H1 (cell line): ENCODE measurements around the gene RAD51B. TPM values are rescaled to one million over a fixed set of nuclear protein-coding genes. Genes with fewer than 3 reads are reported as not detected.

Experiments used
- CTCF ChIA-PET: fragments of 300-600 bp; sonication (Branson Sonifier 250); formaldehyde crosslinking; loops from one replicate; lab custom pipeline; 2021; ENCODE audit not compliant: partially characterized antibody; lab: Charles Lee
- POLR2A ChIA-PET: fragments of 300-600 bp; sonication (Branson Sonifier 250); formaldehyde crosslinking; loops from one replicate; lab custom pipeline; 2021; ENCODE audit warnings: inconsistent platforms; ENCODE audit not compliant: partially characterized antibody; lab: Charles Lee
- DNase-seq, 2 experiments: peaks; one replicate each; pipeline versions ENCODE4 v3.0.0 to v3.0.0-alpha.2; 2010 to 2022; ENCODE audit warnings: low spot score in 2 of 2, low read depth in 1 of 2, mixed read lengths in 1 of 2
- FAIRE-seq: peaks from 2 replicates; lab custom pipeline; 2011; peaks lifted over from hg19 to GRCh38; lab: Jason Lieb, UNC
- H2AFZ ChIP-seq: 2 replicates; pipeline ENCODE4 v1.8.1; 2012; ENCODE audit warnings: low read length, inconsistent platforms
- H2AK5ac ChIP-seq: 2 replicates; pipeline ENCODE4 v1.6.1; 2013; ENCODE audit warnings: low read depth, low read length
- H2BK120ac ChIP-seq: replicated peaks from 2 replicates; pipeline ENCODE3; 2013; ENCODE audit warnings: low read depth, low read length, inconsistent platforms
- H2BK12ac ChIP-seq: 2 replicates; pipeline ENCODE4 v1.6.1; 2013; ENCODE audit warnings: low read depth, low read length
- H2BK15ac ChIP-seq: 2 replicates; pipeline ENCODE4 v1.6.1; 2013; ENCODE audit warnings: low read length
- H2BK20ac ChIP-seq: 2 replicates; pipeline ENCODE4 v1.6.1; 2013; ENCODE audit warnings: low read length
- H2BK5ac ChIP-seq: 2 replicates; pipeline ENCODE4 v1.6.1; 2013; ENCODE audit warnings: low read depth, low read length
- H3K14ac ChIP-seq: 2 replicates; pipeline ENCODE4 v1.6.1; 2013; ENCODE audit warnings: inconsistent platforms; ENCODE audit not compliant: insufficient read length
- H3K18ac ChIP-seq: 2 replicates; pipeline ENCODE4 v1.6.1; 2013; ENCODE audit warnings: low read length; ENCODE audit errors: extremely low read depth
- H3K23ac ChIP-seq: 2 replicates; pipeline ENCODE4 v1.6.1; 2013; ENCODE audit warnings: inconsistent platforms; ENCODE audit not compliant: insufficient read length
- H3K23me2 ChIP-seq: 2 replicates; pipeline ENCODE4 v1.6.1; 2013; ENCODE audit warnings: low read depth, low read length
- H3K27ac ChIP-seq: 2 replicates; pipeline ENCODE4 v1.6.1; 2011; ENCODE audit warnings: low read depth, low read length, inconsistent platforms
- H3K27me3 ChIP-seq, 4 experiments: replicated peaks in 1 of 4; 1 replicate in 1 of 4; 2 replicates in 3 of 4; pipeline versions ENCODE4 v1.6.1 to v1.8.1; 2011 to 2013; ENCODE audit warnings: low read length in 3 of 4, mild to moderate bottlenecking in 3 of 4, inconsistent platforms in 2 of 4, mixed read lengths in 2 of 4, moderate library complexity in 1 of 4; ENCODE audit not compliant: control insufficient read depth in 3 of 4, insufficient read depth in 3 of 4; ENCODE audit errors: extremely low read depth in 1 of 4
- H3K36me3 ChIP-seq, 4 experiments: 2 replicates each; pipeline versions ENCODE4 v1.6.1 to v1.8.1; 2011 to 2013; ENCODE audit warnings: mild to moderate bottlenecking in 4 of 4, low read length in 3 of 4, moderate library complexity in 2 of 4, control low read depth in 1 of 4, inconsistent platforms in 1 of 4; ENCODE audit not compliant: insufficient read depth in 4 of 4, control insufficient read depth in 2 of 4
- H3K4ac ChIP-seq: replicated peaks from 2 replicates; pipeline ENCODE3; 2013; ENCODE audit warnings: low read length, low read depth, mixed read lengths, inconsistent platforms; ENCODE audit not compliant: insufficient read length
- H3K4me1 ChIP-seq, 4 experiments: replicated peaks in 1 of 4; 1 replicate in 1 of 4; 2 replicates in 3 of 4; pipeline versions ENCODE4 v1.6.1 to v1.8.1; 2011 to 2013; ENCODE audit warnings: low read length in 3 of 4, inconsistent platforms in 2 of 4, mixed read lengths in 1 of 4; ENCODE audit not compliant: insufficient read depth in 4 of 4, control insufficient read depth in 3 of 4
- H3K4me2 ChIP-seq, 2 experiments: 2 replicates each; pipeline versions ENCODE4 v1.6.1 to v1.8.1; 2011 to 2013; ENCODE audit warnings: low read depth in 2 of 2, low read length in 2 of 2, control low read depth in 1 of 2, inconsistent platforms in 1 of 2, mild to moderate bottlenecking in 1 of 2; ENCODE audit not compliant: insufficient read depth in 1 of 2
- H3K4me3 ChIP-seq, 4 experiments: fragments of 200-600, 300-600 bp in 1 of 4; sonication (generic), shearing (Covaris generic), sonication (Bioruptor Twin) in 1 of 4; 2 replicates each; pipeline versions ENCODE4 v1.5.1 to v1.8.1; 2011 to 2016; ENCODE audit warnings: low read length in 4 of 4, low read depth in 3 of 4, control low read depth in 2 of 4, inconsistent platforms in 2 of 4, mild to moderate bottlenecking in 2 of 4, mixed read lengths in 1 of 4, moderate library complexity in 1 of 4; ENCODE audit not compliant: insufficient read depth in 2 of 4; ENCODE audit errors: extremely low read depth in 1 of 4
- H3K56ac ChIP-seq: replicated peaks from 2 replicates; pipeline ENCODE3; 2013; ENCODE audit warnings: low read depth, mild to moderate bottlenecking, mixed read lengths, low read length, inconsistent platforms; ENCODE audit not compliant: insufficient read length
- H3K79me1 ChIP-seq: 2 replicates; pipeline ENCODE4 v1.6.1; 2013; ENCODE audit warnings: low read depth, low read length, control low read depth
- H3K79me2 ChIP-seq, 2 experiments: 2 replicates each; pipeline versions ENCODE4 v1.6.1 to v1.8.1; 2012 to 2013; ENCODE audit warnings: low read length in 2 of 2, mild to moderate bottlenecking in 2 of 2, inconsistent platforms in 1 of 2; ENCODE audit not compliant: insufficient read depth in 2 of 2, control insufficient read depth in 1 of 2
- H3K9ac ChIP-seq, 4 experiments: replicated peaks in 1 of 4; 1 replicate in 1 of 4; 2 replicates in 3 of 4; pipeline versions ENCODE4 v1.6.1 to v1.8.1; 2011 to 2013; ENCODE audit warnings: low read depth in 3 of 4, low read length in 3 of 4, control low read depth in 2 of 4, mild to moderate bottlenecking in 2 of 4, moderate library complexity in 2 of 4, inconsistent platforms in 1 of 4; ENCODE audit errors: extremely low read depth in 1 of 4
- H3K9me3 ChIP-seq, 2 experiments: 2 replicates each; pipeline versions ENCODE4 v1.6.1 to v1.8.1; 2012 to 2013; ENCODE audit warnings: mild to moderate bottlenecking in 2 of 2, moderate library complexity in 2 of 2, control low read depth in 1 of 2, inconsistent platforms in 1 of 2, low read depth in 1 of 2, low read length in 1 of 2, mixed read lengths in 1 of 2; ENCODE audit not compliant: insufficient read depth in 2 of 2
- H4K20me1 ChIP-seq, 2 experiments: replicated peaks in 1 of 2; 2 replicates each; pipeline versions ENCODE3 to v1.8.1; 2011 to 2013; ENCODE audit warnings: inconsistent platforms in 2 of 2, low read length in 2 of 2, mild to moderate bottlenecking in 1 of 2; ENCODE audit not compliant: insufficient read depth in 2 of 2, control insufficient read depth in 1 of 2
- H4K5ac ChIP-seq: 2 replicates; pipeline ENCODE4 v1.6.1; 2013; ENCODE audit warnings: low read length, low read depth, mixed read lengths, inconsistent platforms; ENCODE audit not compliant: insufficient read length
- H4K8ac ChIP-seq: 2 replicates; pipeline ENCODE4 v1.8.0; 2013; ENCODE audit warnings: mild to moderate bottlenecking, moderate library complexity, low read length, inconsistent platforms; ENCODE audit not compliant: insufficient read depth; ENCODE audit errors: extremely low read depth
- H4K91ac ChIP-seq: replicated peaks from 2 replicates; pipeline ENCODE3; 2013; ENCODE audit warnings: low read length, mixed read lengths, inconsistent platforms; ENCODE audit not compliant: insufficient read length
- GTF2F1 ChIP-seq: IDR thresholded peaks from 2 replicates; pipeline ENCODE4 v1.6.1; 2012; ENCODE audit warnings: low read depth, low read length, improper control_type of control experiment, borderline replicate concordance
- MAFK ChIP-seq: IDR thresholded peaks from 2 replicates; pipeline ENCODE4 v1.6.1; 2012; ENCODE audit warnings: low read depth, mild to moderate bottlenecking, improper control_type of control experiment, low read length
- PHF8 ChIP-seq: fragments of 200-600 bp; sonication (generic); conservative IDR thresholded peaks from 2 replicates; pipeline ENCODE4 v1.7.1; 2012; ENCODE audit warnings: low read depth, mild to moderate bottlenecking, inconsistent platforms, low read length, moderate library complexity
- POLR2A ChIP-seq, 2 experiments: IDR thresholded peaks; 1 replicate in 1 of 2; 2 replicates in 1 of 2; pipeline ENCODE4 v1.6.1; 2011; ENCODE audit warnings: low read depth in 2 of 2, low read length in 2 of 2, mild to moderate bottlenecking in 2 of 2; ENCODE audit errors: control extremely low read depth in 1 of 2
- SAP30 ChIP-seq: fragments of 300-600 bp; sonication (generic); IDR thresholded peaks from 2 replicates; pipeline ENCODE4 v1.7.1; 2012; ENCODE audit warnings: low read length, moderate library complexity, mild to moderate bottlenecking, inconsistent platforms; ENCODE audit not compliant: insufficient read depth, insufficient replicate concordance
- YY1 ChIP-seq: IDR thresholded peaks from 2 replicates; pipeline ENCODE4 v1.6.1; 2011; ENCODE audit warnings: low read depth, mild to moderate bottlenecking, low read length
- WGBS, 2 experiments: shearing (Covaris generic) in 1 of 2; methylation state at CpG; one replicate each; pipeline versions ENCODE4 v1.1.6 to v1.1.7; 2013 to 2015; ENCODE audit warnings: low lambda C conversion rate in 2 of 2, mixed read lengths in 2 of 2, inconsistent platforms in 1 of 2, low coverage in 1 of 2, missing lambda C conversion rate in 1 of 2; ENCODE audit not compliant: insufficient replicate concordance in 2 of 2, insufficient coverage in 1 of 2, insufficient read length in 1 of 2; ENCODE audit errors: extremely low coverage in 1 of 2, missing lambda C conversion rate in 1 of 2; 5-methylcytosine and 5-hydroxymethylcytosine counted together
- polyA plus RNA-seq, 7 experiments: library from polyadenylated mRNA; depleted of rRNA in 3 of 7; stranded (reverse) in 5 of 7; unstranded in 2 of 7; fragments of >200 nt in 5 of 7; fragments of 200-250 nt in 2 of 7; gene quantifications; 1 replicate in 5 of 7; 2 replicates in 1 of 7; 4 replicates in 1 of 7; pipeline versions ENCODE4 v1.2.1 to v1.2.3, GENCODE V29; 2011 to 2013; ENCODE audit warnings: missing spikeins in 2 of 7, mixed read lengths in 2 of 7
- total RNA-seq: library from RNA; stranded (reverse); fragmentation: NEBNext Ultra II Directional; extraction: Animal tissue kit (Norgen Biotek cat#: 25700); gene quantifications from 2 replicates; pipeline ENCODE4 v1.2.1, GENCODE V29; 2021
- TF ChIP-seq, protein P1 (sequence below), 3 experiments: IDR thresholded peaks; 1 replicate in 2 of 3; 2 replicates in 1 of 3; pipeline versions ENCODE4 v1.5.1 to v1.6.1; 2011; ENCODE audit warnings: low read length in 3 of 3, mild to moderate bottlenecking in 3 of 3, inconsistent platforms in 2 of 3, low read depth in 1 of 3, moderate library complexity in 1 of 3; ENCODE audit not compliant: insufficient read depth in 1 of 3; ENCODE audit errors: control extremely low read depth in 1 of 3
- TF ChIP-seq, protein P2 (sequence below): IDR thresholded peaks from 2 replicates; pipeline ENCODE4 v1.6.1; 2011; ENCODE audit warnings: low read length, improper control_type of control experiment

Gene RAD51B
- total and polyA plus RNA-seq, 2 of the 8 experiments (the other 6 are each of a cell fraction or from before 2014, with no cell fraction given), result 3.9 to 14.9 TPM

DNA sequence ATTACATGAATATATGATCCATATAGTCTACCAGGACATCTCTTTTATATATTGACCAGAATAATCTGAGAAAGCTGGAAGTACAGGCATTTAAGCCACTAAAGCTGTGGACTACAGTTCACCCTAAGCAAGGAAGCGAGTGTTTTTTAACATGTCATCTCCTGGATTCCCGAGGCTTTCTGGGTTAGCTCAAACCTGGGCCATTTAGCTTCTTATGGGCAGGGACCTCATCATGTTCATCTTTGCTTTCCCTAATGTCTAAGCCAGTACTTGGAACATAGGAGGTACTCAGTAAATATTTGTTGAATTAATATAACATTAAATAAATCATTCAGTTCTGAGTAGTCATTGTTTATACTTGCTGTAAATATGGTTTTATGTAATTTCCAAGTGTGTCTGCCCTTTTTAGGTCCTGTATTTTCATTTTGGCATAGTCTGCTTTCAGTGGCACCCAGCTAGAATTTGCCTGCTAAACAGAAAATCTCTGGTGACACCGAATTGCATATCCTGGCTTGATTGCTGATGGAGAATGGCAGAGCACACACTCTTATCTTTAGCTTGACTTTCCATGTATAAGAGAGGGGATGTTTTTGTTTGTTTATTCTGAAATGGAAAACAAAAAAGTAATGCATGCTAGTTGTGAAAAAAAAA is 628.8 kb downstream of the RAD51B start:
- H3K4ac ChIP-seq, result no peak overlapping the region
- H2BK20ac ChIP-seq, result peak overlapping the region; percentile 50; the same call in 1 of the 2 replicates
- no peak overlapping the region for H4K8ac ChIP-seq
- H2BK120ac ChIP-seq, result peak overlapping the region; percentile 2
- H2BK5ac ChIP-seq, result no peak overlapping the region
- no peaks in the 10 kb centered on the region for H3K23me2 ChIP-seq
- H3K36me3 ChIP-seq, result no peaks in the 10 kb centered on the region
- no peak overlapping the region for H3K27ac ChIP-seq
- FAIRE-seq (no peak), DNase-seq (no peak)
- no peak overlapping the region for H4K5ac ChIP-seq
- H3K79me2 ChIP-seq, result no peaks in the 10 kb centered on the region
- no peak overlapping the region for H4K91ac ChIP-seq
- no peak overlapping the region for H2AFZ ChIP-seq
- no peak overlapping the region for H2AK5ac ChIP-seq
- ChIA-PET POLR2A (interaction anchor here (1.1 to 1.5 kb wide), 2 partner anchors 10 to 345 kb away, joined by 3 read pairs; partner anchors contain the start of gene ZFP36L1), CTCF (interaction anchor here (0.6 to 1.3 kb wide), 7 partner anchors 10 to 371 kb away, joined by 3 to 4 read pairs (median 3); no protein-coding TSS in a partner anchor)
- peaks cover 0 to 12% (median 9%) of the 10 kb centered on the region in 4 experiments; a peak in 5 of 7 replicates for H3K4me1 ChIP-seq
- H4K20me1 ChIP-seq, result no peaks in the 10 kb centered on the region
- H2BK15ac ChIP-seq, result 0 out of 2 replicates have a peak overlapping the region, but pooled peaks have one; percentile 20
- H3K9ac ChIP-seq, result no peak overlapping the region
- no peak overlapping the region for H3K14ac ChIP-seq
- H2BK12ac ChIP-seq, result no peak overlapping the region
- H3K27me3 ChIP-seq, result no peaks in the 10 kb centered on the region
- no peak overlapping the region for H3K23ac ChIP-seq
- H3K79me1 ChIP-seq, result no peaks in the 10 kb centered on the region
- no peak overlapping the region for H3K56ac ChIP-seq
- no peak overlapping the region for H3K18ac ChIP-seq
- H3K4me2 ChIP-seq, result no peak overlapping the region; a peak in 1 of 4 replicates
- WGBS, 2 experiments, result 88% methylated on average over 3 of the region's 3 CpGs; no CpG with 5 or more reads in 1 of the 2 experiments
- no peak overlapping the region for H3K4me3 ChIP-seq
- H3K9me3 ChIP-seq, result no peaks in the 10 kb centered on the region
- TF ChIP-seq SAP30, result no peak
- TF ChIP-seq PHF8, result no peak
- no peak for TF ChIP-seq YY1
- no peak for TF ChIP-seq MAFK
- TF ChIP-seq, protein P1, sequence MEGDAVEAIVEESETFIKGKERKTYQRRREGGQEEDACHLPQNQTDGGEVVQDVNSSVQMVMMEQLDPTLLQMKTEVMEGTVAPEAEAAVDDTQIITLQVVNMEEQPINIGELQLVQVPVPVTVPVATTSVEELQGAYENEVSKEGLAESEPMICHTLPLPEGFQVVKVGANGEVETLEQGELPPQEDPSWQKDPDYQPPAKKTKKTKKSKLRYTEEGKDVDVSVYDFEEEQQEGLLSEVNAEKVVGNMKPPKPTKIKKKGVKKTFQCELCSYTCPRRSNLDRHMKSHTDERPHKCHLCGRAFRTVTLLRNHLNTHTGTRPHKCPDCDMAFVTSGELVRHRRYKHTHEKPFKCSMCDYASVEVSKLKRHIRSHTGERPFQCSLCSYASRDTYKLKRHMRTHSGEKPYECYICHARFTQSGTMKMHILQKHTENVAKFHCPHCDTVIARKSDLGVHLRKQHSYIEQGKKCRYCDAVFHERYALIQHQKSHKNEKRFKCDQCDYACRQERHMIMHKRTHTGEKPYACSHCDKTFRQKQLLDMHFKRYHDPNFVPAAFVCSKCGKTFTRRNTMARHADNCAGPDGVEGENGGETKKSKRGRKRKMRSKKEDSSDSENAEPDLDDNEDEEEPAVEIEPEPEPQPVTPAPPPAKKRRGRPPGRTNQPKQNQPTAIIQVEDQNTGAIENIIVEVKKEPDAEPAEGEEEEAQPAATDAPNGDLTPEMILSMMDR (IDR thresholded peaks at IDR 0.05; ENCODE audit: control extremely low read depth in 1 of 3, insufficient read depth in 1 of 3, low read depth in 1 of 3, low read length in 3 of 3), result no peak
- no peak for TF ChIP-seq POLR2A (IDR thresholded peaks at IDR 0.05; ENCODE audit: control extremely low read depth in 1 of 2, low read depth in 2 of 2, low read length in 2 of 2)
- TF ChIP-seq, protein P2, sequence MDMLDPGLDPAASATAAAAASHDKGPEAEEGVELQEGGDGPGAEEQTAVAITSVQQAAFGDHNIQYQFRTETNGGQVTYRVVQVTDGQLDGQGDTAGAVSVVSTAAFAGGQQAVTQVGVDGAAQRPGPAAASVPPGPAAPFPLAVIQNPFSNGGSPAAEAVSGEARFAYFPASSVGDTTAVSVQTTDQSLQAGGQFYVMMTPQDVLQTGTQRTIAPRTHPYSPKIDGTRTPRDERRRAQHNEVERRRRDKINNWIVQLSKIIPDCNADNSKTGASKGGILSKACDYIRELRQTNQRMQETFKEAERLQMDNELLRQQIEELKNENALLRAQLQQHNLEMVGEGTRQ, result no peak
- TF ChIP-seq GTF2F1, result no peak
